ENCODE measurements around the gene PLCB3. TPM values are rescaled to one million over a fixed set of nuclear protein-coding genes. Genes with fewer than 3 reads are reported as not detected.

Gene PLCB3
- total and polyA plus RNA-seq, 5 experiments from 2014 or later = 0.20 to 8.8 (median 0.51) TPM

DNA sequence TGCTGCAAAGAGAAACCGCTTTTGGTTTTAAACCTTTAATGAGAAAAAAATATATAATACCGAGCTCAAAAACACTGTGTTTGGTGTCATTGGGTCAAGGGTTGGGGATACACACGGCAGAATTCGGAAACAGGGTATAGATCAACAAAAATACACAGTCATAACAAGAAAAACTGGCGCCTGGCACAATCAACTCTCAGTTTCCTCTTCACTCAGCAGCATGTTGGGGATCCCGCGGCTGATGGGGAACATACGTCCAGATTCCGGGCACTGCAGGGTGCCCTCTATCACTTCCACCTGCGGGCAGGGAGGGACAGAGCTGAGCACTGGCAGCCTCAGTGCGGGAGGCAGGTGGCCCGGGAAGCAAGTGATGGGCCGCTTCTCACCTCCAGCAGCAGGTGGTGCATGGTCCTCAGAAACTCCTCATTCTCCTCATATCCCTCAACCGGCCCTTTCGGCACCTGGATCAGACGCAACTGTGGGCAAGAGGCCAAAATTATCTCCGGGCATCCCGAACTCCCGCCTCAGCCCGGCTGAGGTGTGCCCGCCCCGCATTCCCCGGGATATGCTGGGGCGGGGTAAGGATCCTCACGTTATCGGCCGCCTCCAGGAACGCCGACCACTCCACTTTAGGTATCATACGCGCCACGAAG, 65.5 kb downstream of the PLCB3 start:
- ATAC-seq (peak in 1 of 2 donors; percentile 1), DNase-seq (peak in 3 of 10 donors; percentile 36 to 48 (median 44))
- Mint-ChIP-seq H3K36me3 (peaks cover 0 to 33% (median 3%) of the 10 kb centered on the region in 3 donors), H3K9me3 (no peaks in the 10 kb centered on the region), H3K27ac (peak overlapping the region; percentile 97 to 100 (median 99)), H3K4me1 (peaks cover 29 to 55% (median 49%) of the 10 kb centered on the region in 4 donors), H3K27me3 (no peaks in the 10 kb centered on the region), H3K4me3 (peak overlapping the region; percentile 90 to 97 (median 94))
- POLR2A ChIA-PET = interaction anchor here (0.8 to 3.8 kb wide), 32 partner anchors 11 to 1670 kb away, joined by 3 to 73 read pairs (median 6); partner anchors contain the start of genes BAD, CCDC88B, DNAJC4 and ESRRA

DNA sequence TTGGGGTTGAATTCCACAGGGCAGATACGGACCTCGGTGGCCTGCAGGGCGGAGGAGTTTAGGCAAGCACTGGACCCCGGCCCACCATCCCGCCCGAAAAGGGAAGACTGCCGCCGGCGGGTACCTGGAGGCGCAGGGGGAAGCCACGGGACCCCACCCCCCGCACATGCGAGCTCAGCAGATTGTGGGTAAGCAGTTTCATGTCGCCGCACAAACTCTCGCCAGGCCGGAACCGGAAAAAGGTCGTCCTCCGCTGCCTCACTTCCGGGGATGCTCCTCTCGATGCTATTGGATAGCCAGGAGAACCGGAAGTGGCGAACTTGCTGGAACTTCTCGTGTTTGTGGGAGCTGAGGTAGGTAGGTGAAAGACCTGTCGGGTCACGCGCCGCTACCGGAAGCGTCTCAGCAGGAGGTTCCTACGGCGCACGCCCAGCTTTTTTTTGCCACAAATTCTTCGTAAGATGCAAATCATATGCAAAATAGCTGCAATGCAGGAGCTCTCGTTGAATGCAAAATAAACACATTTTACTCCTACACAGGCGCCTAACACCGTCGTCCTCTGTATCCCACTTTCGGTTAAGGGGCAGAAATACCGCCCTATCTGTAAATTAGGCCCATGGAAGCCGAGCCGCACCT, 66.1 kb downstream of the PLCB3 start, which contains the start of gene TRMT112:
TSS of gene TRMT112 (minus strand) at position 235 of the 636 bp plus-strand sequence. CDS start at position 202, 33 bp downstream.
- peaks cover 29 to 52% (median 46%) of the 10 kb centered on the region in 4 donors for H3K4me1 Mint-ChIP-seq
- H3K27me3 Mint-ChIP-seq = no peaks in the 10 kb centered on the region
- H3K36me3 Mint-ChIP-seq = peaks cover 0 to 38% (median 3%) of the 10 kb centered on the region in 3 donors
- no peaks in the 10 kb centered on the region for H3K9me3 Mint-ChIP-seq
- ATAC-seq = peak; percentile 80 to 82
- H3K27ac Mint-ChIP-seq = peak within 1 kb of the TSS; percentile 97 to 100 (median 99)
- POLR2A ChIA-PET = interaction anchor here (0.6 to 3.8 kb wide), 41 partner anchors 12 to 1671 kb away, joined by 3 to 73 read pairs (median 5); partner anchors contain the start of genes BAD, CCDC88B, CFL1 and DNAJC4
- DNase-seq = peak; percentile 78 to 99 (median 98)
- peak within 1 kb of the TSS; percentile 90 to 97 (median 94) for H3K4me3 Mint-ChIP-seq

DNA sequence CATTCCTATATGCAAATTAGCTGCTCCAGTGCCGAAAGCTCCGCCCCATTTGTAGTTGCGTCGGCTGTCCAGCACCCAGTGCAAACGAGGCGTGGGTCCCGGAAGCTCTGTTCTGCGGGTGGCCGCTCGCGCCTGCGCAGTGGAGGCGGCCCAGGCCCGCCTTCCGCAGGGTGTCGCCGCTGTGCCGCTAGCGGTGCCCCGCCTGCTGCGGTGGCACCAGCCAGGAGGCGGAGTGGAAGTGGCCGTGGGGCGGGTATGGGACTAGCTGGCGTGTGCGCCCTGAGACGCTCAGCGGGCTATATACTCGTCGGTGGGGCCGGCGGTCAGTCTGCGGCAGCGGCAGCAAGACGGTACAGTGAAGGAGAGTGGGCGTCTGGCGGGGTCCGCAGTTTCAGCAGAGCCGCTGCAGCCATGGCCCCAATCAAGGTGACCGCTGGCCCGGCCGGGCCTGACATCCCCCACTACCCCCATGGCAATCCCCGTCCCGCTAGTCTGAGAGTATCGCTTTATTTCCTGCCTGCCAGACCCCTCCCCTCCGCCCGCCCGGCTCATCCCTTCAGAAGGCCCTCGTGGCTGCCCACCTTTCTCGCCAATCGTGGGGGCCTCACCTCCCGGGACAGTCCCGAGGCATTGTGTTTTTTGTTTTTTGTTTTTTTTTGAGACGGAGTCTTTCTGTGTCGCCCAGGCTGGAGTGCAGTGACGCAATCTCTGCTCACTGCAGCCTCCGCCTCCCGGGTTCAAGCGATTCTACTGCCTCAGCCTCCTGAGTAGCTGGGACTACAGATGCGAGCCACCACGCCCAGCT, 66.8 kb downstream of the PLCB3 start, which contains the start of gene PRDX5:
TSS of gene PRDX5 (plus strand) at position 161 of the 805 bp plus-strand sequence. CDS start at position 256, 95 bp downstream.
- H3K27me3 Mint-ChIP-seq = no peaks in the 10 kb centered on the region
- POLR2A ChIA-PET = interaction anchor here (0.6 to 3.8 kb wide), 36 partner anchors 12 to 1591 kb away, joined by 3 to 73 read pairs (median 5); partner anchors contain the start of genes BAD, CCDC88B, CFL1 and ESRRA
- ATAC-seq (peak; percentile 77 to 82), DNase-seq (peak in 9 of 10 donors; percentile 91 to 97 (median 95))
- H3K4me1 Mint-ChIP-seq = peaks cover 22 to 45% (median 40%) of the 10 kb centered on the region in 4 donors
- peak within 1 kb of the TSS; percentile 90 to 97 (median 94) for H3K4me3 Mint-ChIP-seq
- H3K27ac Mint-ChIP-seq = peak within 1 kb of the TSS; percentile 97 to 100 (median 99)
- peaks cover 0 to 34% (median 3%) of the 10 kb centered on the region in 3 donors for H3K36me3 Mint-ChIP-seq
- no peaks in the 10 kb centered on the region for H3K9me3 Mint-ChIP-seq

Other genes with a start within 250 kb of the PLCB3 start
- gene FLRT1, start 215.6 kb upstream of the PLCB3 start, total RNA-seq = not detected
- not detected for gene FLRT1, start 215.6 kb upstream of the PLCB3 start, polyA plus RNA-seq
- gene MACROD1, start 85.4 kb upstream of the PLCB3 start, total RNA-seq = 10 to 100 TPM; 10.8 to 14.4 TPM
- gene MACROD1, start 85.4 kb upstream of the PLCB3 start, polyA plus RNA-seq = 10 to 100 TPM in 2 of 3 donors, 1 to 10 TPM in 1; 7.3 to 14.4 (median 10.7) TPM
- gene STIP1, start 65.4 kb upstream of the PLCB3 start, total RNA-seq = 100 to 1,000 TPM; 110 to 114 TPM
- gene STIP1, start 65.4 kb upstream of the PLCB3 start, polyA plus RNA-seq = 100 to 1,000 TPM in 1 of 3 donors, 10 to 100 TPM in 2; 59.4 to 132 (median 66.2) TPM
- 100 to 1,000 TPM; 104 to 108 TPM for gene FERMT3, start 44.8 kb upstream of the PLCB3 start, total RNA-seq
- 100 to 1,000 TPM; 125 to 149 (median 129) TPM for gene FERMT3, start 44.8 kb upstream of the PLCB3 start, polyA plus RNA-seq
- gene TRPT1, start 25.3 kb upstream of the PLCB3 start, total RNA-seq = 10 to 100 TPM; 40.2 to 41.0 TPM
- gene TRPT1, start 25.3 kb upstream of the PLCB3 start, polyA plus RNA-seq = 10 to 100 TPM; 47.2 to 54.2 (median 51.4) TPM
- gene NUDT22, start 25.3 kb upstream of the PLCB3 start, total RNA-seq = 10 to 100 TPM; 77.1 to 83.8 TPM
- 10 to 100 TPM; 43.4 to 50.4 (median 48.2) TPM for gene NUDT22, start 25.3 kb upstream of the PLCB3 start, polyA plus RNA-seq
- 10 to 100 TPM; 54.9 to 56.2 TPM for gene DNAJC4, start 21.0 kb upstream of the PLCB3 start, total RNA-seq
- gene DNAJC4, start 21.0 kb upstream of the PLCB3 start, polyA plus RNA-seq = 10 to 100 TPM; 21.5 to 33.2 (median 30.9) TPM
- gene VEGFB, start 16.9 kb upstream of the PLCB3 start, total RNA-seq = 10 to 100 TPM; 59.7 to 62.1 TPM
- gene VEGFB, start 16.9 kb upstream of the PLCB3 start, polyA plus RNA-seq = 10 to 100 TPM; 11.2 to 28.1 (median 16.9) TPM
- gene FKBP2, start 10.4 kb upstream of the PLCB3 start, total RNA-seq = 10 to 100 TPM; 24.1 to 28.9 TPM
- 10 to 100 TPM; 84.9 to 91.8 (median 85.5) TPM for gene FKBP2, start 10.4 kb upstream of the PLCB3 start, polyA plus RNA-seq
- gene PPP1R14B, start 4.6 kb upstream of the PLCB3 start, total RNA-seq = 10 to 100 TPM; 39.1 to 45.5 TPM
- 10 to 100 TPM; 22.4 to 50.6 (median 45.4) TPM for gene PPP1R14B, start 4.6 kb upstream of the PLCB3 start, polyA plus RNA-seq
- gene BAD, start 33.1 kb downstream of the PLCB3 start, total RNA-seq = 10 to 100 TPM; 13.7 to 18.5 TPM
- gene BAD, start 33.1 kb downstream of the PLCB3 start, polyA plus RNA-seq = 10 to 100 TPM; 39.1 to 44.8 (median 39.9) TPM
- 10 to 100 TPM; 33.0 to 33.3 TPM for gene GPR137, start 34.3 kb downstream of the PLCB3 start, total RNA-seq
- gene GPR137, start 34.3 kb downstream of the PLCB3 start, polyA plus RNA-seq = 1 to 10 TPM; 4.8 to 6.9 (median 6.4) TPM
- gene KCNK4, start 39.8 kb downstream of the PLCB3 start, total RNA-seq = not detected
- not detected for gene KCNK4, start 39.8 kb downstream of the PLCB3 start, polyA plus RNA-seq
- gene CATSPERZ, start 48.8 kb downstream of the PLCB3 start, total RNA-seq = not detected
- not detected for gene CATSPERZ, start 48.8 kb downstream of the PLCB3 start, polyA plus RNA-seq
- 10 to 100 TPM; 19.9 to 24.9 TPM for gene ESRRA, start 54.0 kb downstream of the PLCB3 start, total RNA-seq
- gene ESRRA, start 54.0 kb downstream of the PLCB3 start, polyA plus RNA-seq = 1 to 10 TPM; 3.5 to 9.1 (median 4.8) TPM
- gene TRMT112, start 66.0 kb downstream of the PLCB3 start, total RNA-seq = 100 to 1,000 TPM; 159 to 162 TPM
- gene TRMT112, start 66.0 kb downstream of the PLCB3 start, polyA plus RNA-seq = 100 to 1,000 TPM; 509 to 524 (median 515) TPM
- gene PRDX5, start 66.6 kb downstream of the PLCB3 start, total RNA-seq = 10 to 100 TPM; 47.5 to 51.5 TPM
- gene PRDX5, start 66.6 kb downstream of the PLCB3 start, polyA plus RNA-seq = 100 to 1,000 TPM; 186 to 239 (median 206) TPM
- gene CCDC88B, start 88.7 kb downstream of the PLCB3 start, total RNA-seq = 100 to 1,000 TPM; 112 to 119 TPM
- 10 to 100 TPM; 10.4 to 37.0 (median 19.2) TPM for gene CCDC88B, start 88.7 kb downstream of the PLCB3 start, polyA plus RNA-seq
- 10 to 100 TPM; 21.0 to 23.3 TPM for gene RPS6KA4, start 107.6 kb downstream of the PLCB3 start, total RNA-seq
- 1 to 10 TPM; 4.3 to 5.1 (median 5.1) TPM for gene RPS6KA4, start 107.6 kb downstream of the PLCB3 start, polyA plus RNA-seq